GM19351 (cell line): Measurements from ENCODE around the gene LPIN1.
"Not testable (repeated sequence)": the region's sequence is repeated elsewhere in the genome, so short reads cannot be mapped to it uniquely, and the experiment has no call there.

ENCODE experiments used
- ATAC-seq: cut with Tn5 transposase; IDR thresholded peaks from one replicate; pipeline ENCODE4 v1.9.1; 2021; ENCODE audit warnings: mild to moderate bottlenecking, moderate library complexity; ENCODE audit not compliant: unreplicated experiment

LPIN1 gene

DNA sequence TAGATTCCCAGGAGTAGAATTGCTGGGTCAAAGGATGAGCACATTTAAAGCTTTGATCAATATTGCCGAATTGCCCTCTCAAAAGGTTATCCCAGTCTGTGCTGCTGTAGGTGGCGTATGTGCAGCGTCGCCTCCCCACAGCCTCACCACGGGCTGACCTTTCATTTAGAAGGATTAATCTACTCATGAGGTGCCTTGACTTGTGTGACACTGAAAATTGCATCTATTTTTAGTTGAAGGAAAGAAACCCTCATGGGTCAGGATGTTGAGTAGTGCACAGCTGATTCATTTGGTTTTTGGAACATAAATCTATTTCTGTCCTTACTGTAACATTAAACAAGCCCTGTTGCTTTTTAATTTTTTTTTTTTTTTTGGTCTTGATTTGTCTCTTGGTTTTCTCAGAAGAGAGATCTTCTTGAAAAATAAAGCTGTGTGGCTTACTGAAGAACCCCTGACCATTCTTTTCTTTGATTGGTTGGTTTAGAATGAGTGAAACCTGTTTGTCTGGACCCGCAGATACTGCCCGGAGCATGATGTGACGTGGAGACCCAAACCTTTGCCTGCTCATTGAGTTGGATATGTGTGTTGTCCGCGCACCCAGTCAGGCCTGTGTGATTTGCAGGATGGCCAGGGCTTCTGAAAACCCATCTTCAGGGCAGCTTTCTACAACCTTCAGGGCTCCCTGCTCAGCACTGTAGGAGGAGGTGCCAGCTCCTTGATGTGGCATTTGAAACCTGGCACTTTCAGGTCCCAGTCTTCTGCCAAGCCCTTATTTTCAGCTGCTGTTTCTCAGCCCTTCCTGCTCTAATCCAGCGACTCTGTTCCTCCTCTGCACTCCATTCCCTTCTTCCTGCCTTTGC is 61.0 kb downstream of the LPIN1 start:
- ATAC-seq: no peak

DNA sequence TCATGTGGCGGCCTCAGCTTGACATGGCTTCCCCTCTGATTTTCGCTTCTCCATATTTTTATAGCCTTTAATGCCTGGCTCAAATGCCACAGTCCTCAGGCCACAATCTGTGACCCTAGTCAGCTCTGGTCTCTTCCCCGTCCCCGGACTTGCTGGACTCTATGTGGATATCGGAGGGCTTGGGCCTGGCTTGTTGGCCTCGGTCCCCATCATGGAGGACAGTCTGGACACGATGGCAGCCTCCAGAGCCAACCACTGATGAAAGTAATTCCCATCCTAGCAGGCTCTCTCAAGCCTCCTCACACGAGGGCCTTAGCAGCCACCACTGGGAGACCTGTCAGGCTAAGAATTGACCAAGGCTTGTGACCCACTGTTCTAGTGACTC is 61.6 kb downstream of the LPIN1 start:
- no peak for ATAC-seq

DNA sequence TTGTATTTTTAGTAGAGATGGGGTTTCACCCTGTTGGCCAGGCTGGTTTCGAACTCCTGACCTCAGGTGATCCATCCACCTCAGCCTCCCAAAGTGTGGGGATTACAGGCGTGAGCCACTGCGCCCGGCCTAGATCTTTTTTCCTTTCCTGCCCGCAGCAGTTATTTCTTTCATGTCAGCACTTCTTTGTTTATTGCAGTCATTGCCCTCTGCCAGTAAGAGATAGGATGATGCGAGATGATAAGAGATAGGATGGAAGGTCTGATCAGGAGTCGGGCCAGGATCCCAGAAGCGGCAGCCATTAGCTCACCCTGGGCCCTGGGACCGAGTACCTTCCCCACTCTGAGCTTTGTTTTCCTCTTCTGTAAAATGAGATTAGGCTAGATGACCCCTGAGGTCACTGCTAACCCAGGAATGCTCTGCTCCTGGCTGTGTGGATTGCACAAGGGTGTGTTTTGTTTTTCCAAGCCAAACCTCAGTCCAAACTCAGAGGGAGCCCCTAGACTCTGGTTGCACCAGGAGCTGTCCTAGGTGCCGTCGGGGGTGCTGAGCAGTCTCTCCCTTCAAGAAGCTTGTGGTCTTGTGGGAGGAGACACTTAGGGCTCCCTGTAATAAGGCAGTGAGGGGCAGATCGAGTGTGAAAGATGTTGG is 63.3 kb downstream of the LPIN1 start:
- ATAC-seq: no peak

DNA sequence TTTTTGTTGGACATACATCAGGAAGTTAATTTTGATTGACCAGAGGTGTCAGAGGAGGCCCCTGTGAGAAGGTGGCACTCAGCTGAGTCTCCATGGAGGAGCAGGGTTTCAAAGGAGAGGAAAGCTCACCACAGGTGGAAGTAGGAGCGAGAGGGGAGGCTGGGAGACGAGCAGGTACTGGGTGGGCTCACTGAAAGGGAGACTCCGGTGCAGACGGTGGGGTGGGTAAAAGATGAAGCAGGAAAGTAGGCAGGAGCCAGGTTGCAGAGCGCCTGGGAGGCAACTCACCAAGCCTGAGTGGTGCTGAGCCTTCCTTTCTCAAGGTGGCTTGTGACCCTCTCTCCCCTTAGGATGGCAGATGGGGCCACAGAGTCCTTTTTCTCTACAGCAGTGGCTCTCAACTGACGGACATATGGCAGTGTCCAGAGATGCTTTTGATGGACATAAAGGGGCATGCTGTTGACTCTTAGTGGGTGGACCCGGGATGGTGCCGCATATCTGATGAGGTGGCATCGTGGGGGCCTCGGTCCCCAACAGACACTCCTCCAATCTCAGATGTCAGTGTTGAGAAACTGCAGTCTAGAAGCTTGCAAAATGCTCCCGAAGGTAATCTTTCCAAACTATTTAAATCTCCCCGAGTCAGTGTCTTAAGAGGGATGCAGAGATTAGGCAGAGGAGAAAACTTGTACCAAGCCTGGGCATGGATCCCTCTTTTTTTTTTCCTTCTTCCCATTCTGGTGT is 64.0 kb downstream of the LPIN1 start:
- no peak for ATAC-seq

DNA sequence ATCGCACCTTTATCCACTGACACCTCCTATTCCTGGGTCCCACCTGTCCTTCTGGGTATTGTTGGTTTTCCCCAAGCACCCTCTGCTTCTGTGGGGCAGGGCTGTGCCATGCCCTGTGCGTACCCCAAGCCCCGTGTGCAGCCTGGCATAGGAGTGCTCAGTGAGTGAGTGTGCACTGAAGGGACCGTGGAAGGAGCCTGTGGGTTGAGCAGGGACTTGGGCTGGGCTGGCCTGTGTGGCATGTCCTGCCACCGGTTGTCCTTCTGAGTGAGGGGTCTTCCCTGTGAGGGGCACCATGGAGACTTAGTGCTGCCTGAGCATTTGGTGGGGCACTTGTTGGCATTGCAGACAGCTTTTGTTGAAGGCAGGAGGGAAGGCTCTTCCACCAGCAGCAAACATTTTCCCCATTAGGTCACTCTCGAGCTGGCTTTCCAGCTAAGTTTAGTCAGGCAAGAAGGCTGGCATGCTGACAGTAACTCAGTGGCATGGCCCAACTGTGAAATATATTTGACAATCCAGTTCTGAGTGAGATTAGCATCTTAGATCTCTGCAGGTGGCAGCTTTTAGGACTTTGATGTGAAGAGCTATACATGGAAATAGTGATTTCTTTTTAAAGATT is 64.7 kb downstream of the LPIN1 start:
- no peak for ATAC-seq

- no peak for ATAC-seq
Measured at GRCh38 chr2:11812466-11813248, 66.2 kb downstream of the LPIN1 start.

DNA sequence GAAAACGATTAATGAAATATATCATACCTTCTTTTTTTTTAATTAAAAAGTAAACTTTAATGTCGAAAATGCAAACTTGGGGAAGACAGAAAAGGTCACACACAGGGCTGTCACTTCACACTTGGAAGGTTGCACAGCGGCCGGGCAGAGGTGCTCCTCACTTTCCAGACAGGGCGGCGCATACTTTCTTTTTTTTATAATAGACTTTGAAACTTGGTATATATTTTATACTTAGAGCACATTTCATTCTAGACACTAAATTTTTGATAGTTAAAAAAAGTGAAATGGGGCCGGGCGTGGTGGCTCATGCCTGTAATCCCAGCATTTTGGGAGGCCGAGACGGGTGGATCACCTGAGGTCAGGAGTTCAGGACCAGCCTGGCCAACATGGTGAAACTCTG is 66.9 kb downstream of the LPIN1 start:
- ATAC-seq: not testable (repeated sequence)

DNA sequence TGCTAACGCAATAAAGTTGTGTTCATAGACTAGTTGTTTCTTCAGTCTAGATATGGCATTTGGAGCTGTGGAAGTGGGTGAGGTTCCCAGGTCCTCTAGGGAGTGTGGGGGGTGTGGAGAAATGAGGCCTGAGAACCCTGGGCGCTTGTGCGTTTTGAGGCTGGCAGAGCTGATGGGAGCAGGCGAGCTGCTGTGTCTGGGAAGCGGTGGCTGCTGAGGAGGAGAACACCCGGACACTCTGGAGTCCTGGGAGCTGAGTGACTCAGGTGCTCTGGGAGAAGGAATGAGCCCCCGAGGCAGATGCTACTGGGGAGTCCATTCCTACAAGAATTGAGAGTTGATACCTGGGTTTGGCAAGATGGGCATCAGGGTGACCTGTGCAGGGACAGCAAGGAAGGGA is 67.5 kb downstream of the LPIN1 start:
- no peak for ATAC-seq

GRCh38 chr2:11814979-11815510 is 68.6 kb downstream of the LPIN1 start:
- no peak for ATAC-seq

- ATAC-seq: not testable (repeated sequence)
Measured at GRCh38 chr2:11816935-11817334, 70.5 kb downstream of the LPIN1 start.

DNA sequence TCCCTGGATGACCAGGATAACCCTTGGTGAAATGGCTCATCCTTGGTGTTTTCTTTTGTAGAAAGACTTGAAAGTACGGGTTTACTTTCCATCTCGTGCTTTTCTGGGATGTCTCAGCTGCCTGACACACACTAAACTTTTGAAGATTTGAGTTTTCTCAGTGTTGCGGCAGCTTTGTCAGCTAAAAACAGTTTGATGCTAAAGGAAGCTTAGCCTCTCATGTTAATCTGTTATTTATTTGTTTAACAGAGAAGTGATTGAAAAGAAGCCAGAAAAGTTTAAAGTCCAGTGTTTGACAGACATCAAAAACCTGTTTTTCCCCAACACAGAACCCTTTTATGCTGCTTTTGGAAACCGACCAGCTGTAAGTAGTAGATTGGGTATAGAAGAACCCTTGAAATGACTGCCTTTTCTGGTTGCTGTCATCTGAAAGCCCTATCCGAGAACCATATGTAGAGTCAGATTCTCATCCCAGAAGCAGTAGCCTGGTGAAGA is 72.8 kb downstream of the LPIN1 start:
- ATAC-seq: no peak

GRCh38 chr2:11820650-11821049 is 74.2 kb downstream of the LPIN1 start:
- ATAC-seq: no peak

GRCh38 chr2:11821705-11822104 is 75.3 kb downstream of the LPIN1 start:
- no peak for ATAC-seq

GRCh38 chr2:11822359-11822745 is 75.9 kb downstream of the LPIN1 start:
- not testable (repeated sequence) for ATAC-seq

DNA sequence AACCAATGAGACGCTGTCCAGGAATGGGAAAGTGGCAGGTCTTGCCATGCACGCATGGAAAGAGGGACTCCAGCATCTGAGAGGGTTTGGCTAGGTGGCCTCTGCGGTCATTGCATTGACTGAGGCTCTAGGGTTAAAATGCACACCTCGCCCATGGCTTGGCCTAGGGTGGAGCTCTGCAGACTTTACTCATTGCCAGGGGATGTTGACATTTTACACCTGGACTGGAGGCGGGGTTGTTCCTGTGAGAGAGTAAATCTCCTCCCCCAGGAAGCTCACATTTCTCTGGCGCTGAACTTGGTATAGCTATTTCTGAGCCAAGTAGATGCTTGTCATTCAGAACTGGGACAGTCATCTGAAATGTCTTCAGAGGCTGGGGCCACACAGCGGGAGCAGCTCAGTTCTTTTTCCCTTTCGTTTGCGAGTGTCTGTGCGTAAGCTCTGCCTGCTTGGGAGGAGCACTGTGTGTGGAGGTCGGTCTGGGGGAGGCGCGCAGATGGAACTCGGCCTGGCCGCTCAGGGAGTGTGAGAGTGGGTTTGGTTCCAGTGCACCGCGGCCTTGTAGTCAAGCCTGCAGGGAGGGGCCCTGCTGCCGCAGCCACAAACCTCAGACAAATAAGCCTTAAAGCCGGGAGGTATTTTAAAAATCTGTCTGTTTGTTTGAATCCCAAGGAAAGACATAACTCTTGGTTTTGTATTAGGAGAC is 76.5 kb downstream of the LPIN1 start:
- no peak for ATAC-seq

DNA sequence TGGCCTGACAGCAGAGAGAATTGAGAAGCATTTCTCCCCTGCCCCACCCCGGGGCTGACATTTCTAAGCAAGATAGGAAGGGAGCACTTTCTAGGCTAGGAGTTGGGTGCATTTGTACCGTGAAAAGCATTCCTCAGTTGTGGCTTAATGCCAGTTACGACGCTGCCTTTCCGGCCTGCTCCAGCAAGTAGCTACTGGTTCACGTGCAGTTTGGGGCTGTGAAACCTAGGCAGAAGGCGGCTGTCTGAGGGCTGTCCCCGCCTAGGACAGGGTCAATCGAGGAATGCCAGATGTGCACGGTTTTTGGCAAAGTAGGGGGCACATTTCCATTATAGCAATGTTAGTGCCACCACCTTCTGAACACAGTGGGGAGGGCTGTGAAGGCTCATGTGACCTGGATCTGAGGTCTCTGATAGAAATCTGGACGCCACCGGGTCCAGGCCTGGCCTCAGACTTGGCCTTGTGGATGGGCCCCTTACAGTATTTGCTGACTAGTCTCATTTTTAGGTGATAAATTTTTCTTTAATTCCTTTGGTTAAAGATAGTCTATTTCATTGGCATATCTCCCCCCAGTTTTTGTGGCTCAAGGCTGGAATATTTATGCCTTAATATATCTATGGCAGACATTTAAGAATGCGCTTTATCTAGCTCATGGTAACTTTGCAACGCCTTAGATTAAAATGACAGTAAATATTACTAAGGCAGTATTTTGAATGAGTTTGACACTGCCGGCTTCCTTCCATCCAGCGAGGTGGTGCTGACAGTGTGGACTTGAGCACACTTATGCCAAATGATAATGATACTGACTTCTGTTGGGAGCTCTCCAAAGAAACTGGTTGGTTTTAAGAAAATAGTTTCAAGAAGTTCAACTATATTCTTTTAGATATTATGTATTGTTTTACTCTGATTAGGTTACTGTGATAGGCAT is 78.7 kb downstream of the LPIN1 start:
- ATAC-seq: no peak

DNA sequence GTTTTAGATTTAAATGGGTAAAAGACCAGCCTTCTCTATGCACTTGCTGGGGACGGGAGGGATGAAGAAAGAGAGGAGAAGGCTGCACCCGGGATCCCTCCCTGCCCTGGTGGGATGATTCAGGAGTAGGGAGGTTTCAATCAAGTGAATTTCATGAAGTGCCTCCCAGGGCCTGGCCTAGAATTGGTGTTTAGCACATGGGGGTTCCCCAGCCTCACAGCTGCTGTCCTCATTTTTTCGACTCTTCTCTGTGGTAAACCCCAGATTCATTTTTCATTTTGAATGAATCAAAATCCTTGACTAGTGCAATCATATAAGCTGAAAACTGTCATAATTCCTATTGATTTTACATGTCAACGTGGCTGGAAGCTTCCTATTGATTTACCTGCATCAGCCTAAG is 81.1 kb downstream of the LPIN1 start:
- peak; percentile 35 for ATAC-seq

DNA sequence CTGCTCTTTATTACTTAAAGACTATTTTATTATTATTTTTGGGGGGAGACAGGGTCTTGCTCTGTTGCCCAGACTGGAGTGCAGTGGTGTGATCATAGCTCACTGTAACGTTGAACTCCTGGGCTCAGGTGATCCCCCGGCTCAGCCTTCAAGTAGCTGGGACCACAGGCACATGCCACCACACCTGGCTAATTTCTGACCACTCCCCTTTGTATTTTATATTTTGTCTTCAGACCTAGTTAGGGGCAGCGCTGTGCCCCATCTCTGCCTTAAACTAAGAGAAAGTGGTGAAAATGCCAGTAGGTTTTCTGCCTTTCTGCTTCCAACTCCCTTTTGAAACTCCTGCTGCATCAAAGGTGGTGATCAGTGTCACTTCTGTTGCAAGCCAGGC is 82.5 kb downstream of the LPIN1 start:
- ATAC-seq: no peak
